ENCODE results near the gene FAM181A.

DNA sequence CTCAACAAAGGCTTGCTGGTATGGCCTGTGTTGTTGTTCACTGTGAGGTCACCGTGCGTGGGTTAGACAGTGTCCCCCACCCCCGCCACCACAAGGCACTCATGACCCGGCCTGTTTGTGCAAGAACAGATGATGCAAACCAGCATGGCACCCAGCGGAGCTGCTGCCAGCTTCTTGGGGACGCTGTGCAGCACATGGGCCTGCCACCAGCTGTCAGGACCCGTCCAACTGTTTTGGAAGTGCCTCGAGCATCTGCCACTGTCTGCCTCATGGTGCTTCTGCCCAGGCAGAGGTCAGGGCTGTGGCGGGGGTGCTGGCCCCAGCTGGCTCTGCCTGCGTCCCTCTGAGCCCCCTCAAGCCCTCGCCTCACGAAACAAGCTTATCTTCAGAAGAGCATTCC, 47.7 kb downstream of the FAM181A start:
- TF ChIP-seq, protein P1, sequence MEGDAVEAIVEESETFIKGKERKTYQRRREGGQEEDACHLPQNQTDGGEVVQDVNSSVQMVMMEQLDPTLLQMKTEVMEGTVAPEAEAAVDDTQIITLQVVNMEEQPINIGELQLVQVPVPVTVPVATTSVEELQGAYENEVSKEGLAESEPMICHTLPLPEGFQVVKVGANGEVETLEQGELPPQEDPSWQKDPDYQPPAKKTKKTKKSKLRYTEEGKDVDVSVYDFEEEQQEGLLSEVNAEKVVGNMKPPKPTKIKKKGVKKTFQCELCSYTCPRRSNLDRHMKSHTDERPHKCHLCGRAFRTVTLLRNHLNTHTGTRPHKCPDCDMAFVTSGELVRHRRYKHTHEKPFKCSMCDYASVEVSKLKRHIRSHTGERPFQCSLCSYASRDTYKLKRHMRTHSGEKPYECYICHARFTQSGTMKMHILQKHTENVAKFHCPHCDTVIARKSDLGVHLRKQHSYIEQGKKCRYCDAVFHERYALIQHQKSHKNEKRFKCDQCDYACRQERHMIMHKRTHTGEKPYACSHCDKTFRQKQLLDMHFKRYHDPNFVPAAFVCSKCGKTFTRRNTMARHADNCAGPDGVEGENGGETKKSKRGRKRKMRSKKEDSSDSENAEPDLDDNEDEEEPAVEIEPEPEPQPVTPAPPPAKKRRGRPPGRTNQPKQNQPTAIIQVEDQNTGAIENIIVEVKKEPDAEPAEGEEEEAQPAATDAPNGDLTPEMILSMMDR (IDR thresholded peaks at IDR 0.05) = no peak
- TF ChIP-seq POLR2A (IDR thresholded peaks at IDR 0.05) = no peak
